Measurements from ENCODE around the gene AUH. TPM values are rescaled to one million over a fixed set of nuclear protein-coding genes. Genes with fewer than 3 reads are reported as not detected.
A peak's percentile ranks its signal among the peaks of the same experiment; 100 is the strongest.

The AUH gene
- total RNA-seq, 1 donor, result 13.4 TPM

GRCh38 chr9:91193087-91193657 lies 168.5 kb downstream of the AUH start:
- peak; percentile 99 for DNase-seq (ENCODE audit: low read depth)
- H3K4me3 ChIP-seq (ENCODE audit: low read depth, low read length), result peak overlapping the region; percentile 48
- no peak for TF ChIP-seq CTCF (IDR thresholded peaks at IDR 0.05; ENCODE audit: insufficient read depth, low read depth, low read length)

GRCh38 chr9:91192381-91193086 lies 169.2 kb downstream of the AUH start:
- TF ChIP-seq CTCF (IDR thresholded peaks at IDR 0.05; ENCODE audit: insufficient read depth, low read depth, low read length), result no peak
- no peak overlapping the region for H3K4me3 ChIP-seq (ENCODE audit: low read depth, low read length)
- peak; percentile 55 for DNase-seq (ENCODE audit: low read depth)

- no peak overlapping the region for H3K4me3 ChIP-seq (ENCODE audit: low read depth, low read length)
- DNase-seq (ENCODE audit: low read depth), result no peak
- no peak for TF ChIP-seq CTCF (IDR thresholded peaks at IDR 0.05; ENCODE audit: insufficient read depth, low read depth, low read length)
Observed at GRCh38 chr9:91191411-91192380, 170.0 kb downstream of the AUH start.

GRCh38 chr9:91190062-91190461 lies 171.7 kb downstream of the AUH start:
- no peak overlapping the region for H3K4me3 ChIP-seq (ENCODE audit: low read depth, low read length)
- TF ChIP-seq CTCF (IDR thresholded peaks at IDR 0.05; ENCODE audit: insufficient read depth, low read depth, low read length), result no peak
- DNase-seq (ENCODE audit: low read depth), result no peak

GRCh38 chr9:91188719-91189590 lies 172.8 kb downstream of the AUH start:
- no peak overlapping the region for H3K4me3 ChIP-seq (ENCODE audit: low read depth, low read length)
- no peak for DNase-seq (ENCODE audit: low read depth)
- no peak for TF ChIP-seq CTCF (IDR thresholded peaks at IDR 0.05; ENCODE audit: insufficient read depth, low read depth, low read length)

- TF ChIP-seq CTCF (IDR thresholded peaks at IDR 0.05; ENCODE audit: insufficient read depth, low read depth, low read length), result no peak
- DNase-seq (ENCODE audit: low read depth), result no peak
- no peak overlapping the region for H3K4me3 ChIP-seq (ENCODE audit: low read depth, low read length)
Observed at GRCh38 chr9:91187965-91188344, 173.8 kb downstream of the AUH start.
